Stimulated activated CD8-positive, alpha-beta memory T cell treated with anti-CD3 and anti-CD28 coated beads, Interleukin-4, amount 100 ng/mL, for 24 hours (primary cell): ENCODE measurements around the gene BAIAP2.

Experiments
- DNase-seq: peaks from one replicate; pipeline ENCODE4 v3.0.0-alpha.2; 2020; ENCODE audit warnings: low read depth

Gene BAIAP2

DNA sequence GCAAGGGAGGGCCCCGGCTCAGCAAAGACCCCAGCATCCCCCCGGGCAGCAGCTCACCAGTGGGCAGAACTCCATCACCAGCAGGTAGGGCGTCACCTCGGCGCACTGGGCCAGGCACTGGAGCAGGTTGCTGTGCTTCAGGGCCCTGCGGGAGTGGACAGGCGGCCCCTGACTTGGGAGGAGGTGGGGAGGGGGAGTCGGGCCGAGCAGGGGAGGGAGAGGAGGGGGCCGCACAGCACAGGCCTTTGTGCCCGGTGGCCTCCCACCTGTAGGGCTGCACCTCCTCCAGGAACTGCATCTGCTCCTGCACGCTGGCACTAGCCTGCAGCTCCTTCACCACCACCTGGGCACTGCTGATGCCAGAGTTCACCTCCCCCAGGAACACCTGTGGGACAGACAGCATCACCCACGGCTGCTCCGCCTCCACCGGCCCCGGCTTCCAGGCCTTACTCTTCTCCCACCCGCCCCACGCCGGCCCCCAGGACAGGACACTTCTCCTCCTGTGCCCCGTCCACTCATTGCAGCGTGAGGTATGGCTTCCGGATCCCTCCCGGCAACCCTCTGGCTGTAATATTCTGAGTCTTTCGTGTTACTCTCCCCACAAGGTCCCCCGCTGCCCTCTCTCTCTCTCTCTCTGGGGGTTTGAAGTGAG lies 92.7 kb downstream of the BAIAP2 start:
- DNase-seq = no peak

DNA sequence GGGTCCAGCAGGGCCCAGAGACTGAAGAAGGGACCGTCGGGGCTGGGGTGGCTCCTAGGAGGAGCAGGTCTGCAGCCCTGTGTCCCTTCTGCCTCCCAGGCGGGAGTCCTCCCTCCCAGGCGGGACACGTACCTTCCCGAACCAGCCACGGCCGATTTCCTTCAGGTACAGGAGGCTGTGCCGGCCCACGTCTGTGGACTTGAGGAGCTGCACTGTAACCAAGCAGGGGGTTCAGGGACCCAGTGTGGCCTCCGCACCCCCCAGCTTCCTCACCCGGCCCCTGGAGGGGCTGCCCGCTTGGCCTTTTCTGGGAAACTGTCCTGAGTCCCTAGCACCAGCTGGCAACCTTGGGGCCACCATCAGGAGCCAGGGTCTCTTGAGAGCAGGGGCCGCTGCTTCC lies 93.4 kb downstream of the BAIAP2 start:
- DNase-seq = no peak

DNA sequence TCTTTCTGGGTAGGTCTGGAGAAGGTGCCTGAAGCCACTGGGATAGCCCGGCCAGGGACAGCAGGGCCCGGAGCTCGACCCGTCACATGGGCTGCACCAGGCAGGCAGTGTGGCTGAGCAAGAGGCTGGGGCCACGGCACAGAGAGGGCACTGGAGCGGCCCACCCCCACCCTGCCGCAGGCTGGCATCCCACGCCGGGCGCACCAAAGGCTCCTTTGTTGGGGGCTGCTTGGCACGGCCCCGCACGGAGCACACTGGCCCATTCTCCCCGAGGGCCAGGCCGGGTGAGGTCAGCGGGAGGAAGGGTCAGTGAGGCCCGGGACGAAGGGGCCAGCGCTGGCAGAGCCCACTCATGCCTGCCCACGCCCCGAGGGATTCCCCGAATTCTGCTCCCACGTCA lies 93.8 kb downstream of the BAIAP2 start:
- no peak for DNase-seq

DNA sequence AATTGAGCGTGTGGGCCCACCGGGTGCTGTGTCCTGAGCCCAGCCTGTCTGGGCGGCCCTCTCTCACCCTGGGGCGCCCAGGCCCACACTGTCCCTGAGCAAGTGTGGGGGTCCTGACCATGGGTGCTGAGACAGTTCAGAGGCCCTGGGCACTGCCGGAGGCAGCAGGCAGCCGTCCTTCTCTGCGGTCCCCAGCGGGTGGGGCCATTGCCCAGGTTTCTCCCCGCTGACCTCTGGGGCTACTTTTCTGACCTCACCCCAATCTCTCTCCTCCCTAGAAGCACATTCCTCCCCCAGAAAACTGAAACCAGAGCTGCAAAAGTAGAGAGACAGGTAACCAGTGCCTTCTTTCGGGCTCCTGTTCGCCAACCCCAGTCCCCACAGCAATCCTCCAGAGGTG lies 94.3 kb downstream of the BAIAP2 start:
- DNase-seq = no peak

DNA sequence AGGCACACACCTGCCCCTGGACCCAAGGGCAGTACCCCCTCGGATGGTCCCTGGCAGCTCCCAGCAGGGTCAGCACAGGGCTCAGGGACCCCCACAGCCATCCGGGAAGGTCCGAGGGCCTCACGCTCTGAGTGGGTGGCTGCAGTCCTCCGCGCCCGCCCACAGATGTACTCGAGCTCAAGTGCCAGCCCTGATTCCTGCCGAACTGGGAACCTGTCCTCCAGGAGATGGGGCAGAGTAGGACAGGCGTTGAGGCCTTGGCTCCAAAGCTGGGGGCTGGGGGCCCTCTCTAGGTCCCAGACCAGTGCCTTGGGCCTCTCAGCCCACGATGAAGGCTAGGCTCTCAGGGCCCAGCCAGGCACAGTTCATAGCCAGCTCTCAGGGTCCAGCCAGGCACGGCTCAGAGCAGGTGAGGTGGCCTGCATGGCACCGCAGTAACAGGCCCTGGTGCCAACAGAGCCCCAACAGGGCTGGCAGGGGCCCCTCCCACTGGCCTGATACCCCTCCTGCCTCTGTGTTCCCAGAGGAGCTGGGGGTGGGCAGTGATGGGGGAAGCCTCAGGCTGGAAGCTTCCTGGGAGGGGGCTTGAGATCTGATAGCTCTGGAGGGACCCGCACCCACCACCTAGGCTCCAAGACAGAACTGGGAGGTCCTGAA lies 94.9 kb downstream of the BAIAP2 start:
- DNase-seq = no peak

DNA sequence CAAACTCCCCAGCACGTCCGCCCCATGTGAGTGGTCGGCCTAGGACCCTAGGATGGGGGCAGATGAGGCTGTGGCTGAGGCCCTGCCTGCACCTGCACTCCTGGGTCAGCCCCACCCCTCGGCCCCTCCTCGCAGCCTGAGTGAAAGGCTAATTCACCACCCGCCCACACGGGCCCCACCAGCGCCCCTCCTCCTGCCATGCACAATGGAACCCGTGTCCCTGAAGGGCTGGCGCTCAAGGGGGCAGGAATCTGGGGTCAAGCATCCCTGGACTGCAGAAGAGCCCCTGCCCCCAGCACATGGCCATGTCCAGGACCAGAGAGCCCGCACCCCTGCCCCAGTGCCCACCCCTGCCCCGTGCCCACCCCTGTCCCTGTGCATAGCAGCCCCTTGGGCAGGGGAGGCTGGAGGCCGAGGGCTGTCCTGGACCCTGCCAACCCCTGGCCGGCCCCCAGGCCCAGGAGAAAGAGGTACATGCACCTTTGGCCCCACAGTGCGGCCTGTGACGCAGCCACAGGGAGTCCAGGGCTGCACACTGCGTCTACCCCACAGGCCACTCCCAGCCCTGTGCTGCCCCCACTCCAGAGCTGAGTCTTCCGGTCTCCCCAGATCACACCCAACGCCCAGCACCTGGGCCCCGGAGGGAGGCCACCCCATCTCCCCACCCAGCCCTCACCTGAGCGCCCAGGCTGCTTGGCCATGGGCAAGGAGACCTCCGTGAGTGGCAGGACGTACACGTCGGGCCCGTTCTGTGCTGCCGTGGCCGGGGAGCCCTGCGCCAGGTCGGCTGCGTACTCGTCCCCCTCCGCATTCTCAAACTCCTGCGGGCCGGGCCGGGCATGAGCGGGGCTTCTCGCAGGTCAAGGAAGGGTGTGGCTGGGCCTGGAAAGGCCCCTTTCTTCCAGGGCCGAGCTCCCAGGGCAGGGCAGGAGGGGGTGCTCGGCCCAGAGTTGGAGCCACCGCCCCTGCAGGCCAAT lies 95.7 kb downstream of the BAIAP2 start:
- no peak for DNase-seq

DNA sequence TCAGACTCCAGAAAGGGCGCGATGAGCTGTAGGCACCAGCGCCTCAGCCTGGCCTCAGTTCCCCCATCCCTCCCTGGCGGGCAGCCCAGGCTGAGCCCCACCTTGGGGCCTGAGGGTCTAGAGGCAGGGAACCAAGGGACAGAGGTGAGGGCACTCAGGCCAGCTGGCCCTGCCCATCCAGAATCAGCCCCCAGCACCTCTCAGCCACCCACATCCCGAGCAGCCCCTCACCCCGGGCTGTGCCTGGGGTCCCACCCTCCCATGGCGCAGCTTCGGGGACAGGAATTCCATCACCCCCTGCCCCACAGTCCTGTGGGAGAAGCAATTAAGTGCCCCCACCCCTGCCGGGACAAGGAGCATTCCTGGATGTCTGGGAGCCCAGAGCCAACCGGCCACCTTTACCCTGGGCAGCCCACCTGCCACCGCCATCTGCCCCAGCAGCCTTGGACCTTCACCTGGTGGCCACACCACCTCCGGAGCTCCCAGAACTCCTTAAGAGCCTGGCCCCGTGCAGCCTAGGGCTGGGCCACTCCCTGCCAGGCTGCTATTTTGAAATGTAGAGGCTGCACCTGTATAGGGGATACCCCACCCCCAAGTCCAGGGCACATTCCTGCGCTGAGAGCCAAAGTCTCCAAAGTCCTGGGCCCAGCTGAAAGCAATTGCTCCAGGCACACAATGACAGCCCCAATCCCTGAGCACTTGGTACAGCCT lies 96.7 kb downstream of the BAIAP2 start:
- no peak for DNase-seq

DNA sequence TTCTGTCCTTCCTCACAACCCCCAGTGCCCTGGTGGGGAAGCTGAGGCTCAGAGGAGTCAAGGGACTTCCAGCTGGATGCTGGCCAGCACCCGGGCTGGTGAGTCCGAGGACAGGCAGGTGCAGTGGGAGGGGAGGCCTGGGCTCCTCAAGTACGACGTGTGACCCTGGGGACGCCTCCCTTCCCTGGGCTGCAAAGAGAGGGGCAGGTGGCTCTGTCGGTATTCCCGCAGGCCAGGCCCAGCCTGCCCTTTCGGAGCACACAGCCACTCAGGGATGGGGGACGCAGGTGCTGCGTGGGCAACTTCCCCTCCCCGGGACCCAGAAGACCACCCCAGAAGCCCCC lies 97.2 kb downstream of the BAIAP2 start:
- DNase-seq = no peak

DNA sequence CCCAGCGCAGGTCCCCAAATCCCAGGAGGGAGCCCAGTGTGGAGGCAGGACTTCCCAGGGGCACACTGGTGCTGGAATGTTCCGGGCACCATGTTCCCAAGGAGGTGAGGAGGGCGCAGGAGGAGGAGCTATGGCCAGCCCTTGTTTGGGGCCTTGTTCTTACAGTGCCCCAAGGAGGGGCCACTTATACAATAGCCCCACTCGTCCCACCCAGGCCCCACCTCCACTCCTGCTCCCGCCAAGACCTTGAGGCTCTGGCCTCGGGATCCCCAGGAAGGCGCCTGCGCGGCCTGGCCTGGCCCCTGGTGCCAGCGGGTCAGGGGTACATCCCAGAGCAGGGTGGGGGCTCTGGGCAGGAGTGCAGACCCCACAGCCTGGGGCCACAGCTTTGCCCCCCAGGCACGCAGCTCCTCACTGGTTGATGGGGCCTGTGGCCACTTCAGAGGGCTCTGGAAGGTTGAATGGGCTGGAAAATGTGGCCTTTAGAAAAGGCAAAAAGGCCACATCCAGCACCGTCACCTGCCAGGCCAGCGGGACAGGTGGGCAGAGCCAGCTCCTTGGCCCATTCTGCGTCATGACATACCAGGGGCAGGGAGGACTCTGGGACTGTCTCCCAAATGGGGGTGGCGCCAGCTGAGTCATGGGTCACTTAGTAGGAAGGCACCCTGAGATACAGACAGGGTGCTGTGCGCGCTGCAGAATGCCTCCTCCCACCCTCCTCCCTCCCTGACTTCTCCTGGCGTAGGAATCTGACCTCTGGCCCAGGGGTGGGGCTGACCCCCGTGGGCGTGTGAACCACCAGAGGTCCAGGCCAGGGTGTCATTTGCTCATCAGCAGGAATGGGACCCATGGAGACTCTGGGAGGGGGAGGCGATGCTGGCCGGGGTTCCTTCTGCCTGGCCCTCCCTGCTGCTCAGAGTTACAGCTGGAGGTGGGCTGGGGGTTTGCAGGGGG lies 98.1 kb downstream of the BAIAP2 start:
- DNase-seq = no peak

DNA sequence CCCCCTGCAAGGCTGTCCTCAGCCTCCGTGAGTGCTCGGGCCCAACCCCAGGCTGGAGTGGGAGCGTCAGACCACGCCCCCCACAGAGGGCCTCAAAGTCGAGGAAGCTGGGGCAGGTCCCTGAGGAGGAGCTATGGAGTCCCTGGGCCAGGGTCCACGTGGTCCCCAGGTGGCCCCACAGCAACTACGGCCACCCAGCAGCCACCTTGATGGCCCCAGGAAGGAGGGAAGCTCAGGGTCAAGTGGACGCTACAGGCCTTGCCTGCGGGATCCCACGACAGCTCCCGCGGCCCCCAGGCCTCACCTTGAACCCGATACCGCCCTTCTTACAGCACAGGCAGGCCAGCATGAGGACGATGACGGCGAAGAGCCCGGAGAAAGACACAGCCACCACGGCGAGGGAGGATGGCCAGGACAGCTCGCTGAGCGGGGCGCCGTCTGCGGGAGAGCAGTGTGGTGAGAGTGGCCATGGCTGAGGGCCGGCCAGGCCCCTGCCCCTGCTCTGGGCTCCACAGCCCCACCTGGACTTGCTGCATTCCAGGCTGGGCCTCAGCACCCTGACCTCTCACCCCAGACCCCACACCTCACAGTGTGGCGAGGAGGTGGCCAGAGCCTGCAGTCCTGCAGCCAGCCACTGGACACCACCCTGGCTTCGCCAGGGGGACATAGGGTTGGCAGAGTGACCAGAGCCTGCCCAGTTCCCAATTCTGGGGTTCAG lies 99.3 kb downstream of the BAIAP2 start:
- no peak for DNase-seq

DNA sequence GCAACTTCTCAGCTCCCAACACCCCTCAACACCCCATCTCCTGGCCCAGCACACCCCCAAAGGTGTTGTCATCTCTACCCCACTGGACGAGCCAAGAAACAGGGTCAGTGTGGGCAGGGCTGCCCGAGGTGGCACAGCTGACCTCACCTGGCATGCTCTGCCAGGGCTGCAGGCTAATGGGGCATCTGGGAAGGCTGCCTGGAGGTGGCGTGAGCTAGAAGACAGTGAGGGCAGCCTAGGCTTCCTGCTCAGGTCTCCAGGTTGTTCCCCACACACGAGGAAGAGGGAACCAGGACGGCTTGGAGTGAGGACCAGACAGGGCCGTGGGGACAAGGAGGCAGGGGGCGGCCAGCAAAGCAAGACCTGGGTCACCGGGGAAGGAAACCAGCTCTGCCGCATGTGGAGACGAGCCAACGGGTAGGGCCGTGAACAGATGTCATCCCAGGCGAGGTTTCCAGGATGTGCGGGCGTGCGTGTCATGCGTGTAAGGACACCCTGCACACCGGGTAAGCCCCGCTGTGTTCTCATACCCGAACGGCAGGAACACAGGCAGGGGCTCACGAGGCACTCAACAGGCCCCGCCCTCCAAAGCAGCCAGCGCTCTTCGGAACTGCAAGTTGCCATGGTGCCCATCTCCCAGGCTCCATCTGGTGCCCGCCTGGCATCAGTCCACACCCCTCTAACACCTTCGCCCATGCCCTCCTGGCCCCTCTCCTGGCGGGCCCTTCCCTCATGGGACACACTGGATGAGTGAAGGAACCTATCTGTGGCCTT lies 100.7 kb downstream of the BAIAP2 start:
- DNase-seq = no peak

DNA sequence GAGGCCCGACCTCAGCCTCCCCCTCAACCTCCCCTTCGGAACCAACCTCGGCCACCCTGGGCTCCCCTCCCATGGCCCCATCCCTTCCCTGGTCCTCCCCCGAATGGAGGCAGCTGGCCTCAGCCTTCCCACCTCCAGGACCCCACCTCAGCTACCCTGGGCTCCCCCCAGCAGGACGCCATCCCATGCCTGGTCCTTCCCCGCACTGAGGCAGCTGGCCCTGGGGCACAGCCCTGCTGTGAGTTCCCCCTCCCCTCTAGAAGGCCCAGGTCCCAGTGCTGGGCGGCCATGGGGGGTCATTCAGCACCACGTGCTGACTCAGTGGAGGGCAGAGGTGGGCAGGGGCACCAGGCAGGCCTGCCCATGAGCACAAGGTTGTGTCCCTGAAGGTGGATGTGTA lies 101.4 kb downstream of the BAIAP2 start:
- DNase-seq = no peak

DNA sequence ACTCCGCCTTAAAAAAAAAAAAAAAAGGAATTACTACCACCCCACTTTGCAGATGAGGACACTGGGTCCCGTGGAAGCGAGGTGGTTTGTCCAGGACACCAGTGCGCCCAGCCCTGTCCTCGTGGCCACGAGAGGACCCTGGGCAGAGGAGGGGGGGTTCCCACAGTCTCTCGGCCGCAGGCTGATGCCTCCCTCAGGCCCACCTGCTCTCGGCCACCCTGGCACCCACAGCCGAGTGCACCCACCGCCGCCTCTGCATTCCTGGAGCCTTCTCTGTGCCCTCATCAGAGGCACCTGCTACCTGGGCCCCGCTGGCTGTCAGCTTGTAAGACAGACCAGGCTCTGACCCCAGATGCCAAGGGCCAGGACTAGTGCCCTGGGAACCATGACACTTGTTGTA lies 102.3 kb downstream of the BAIAP2 start:
- no peak for DNase-seq

DNA sequence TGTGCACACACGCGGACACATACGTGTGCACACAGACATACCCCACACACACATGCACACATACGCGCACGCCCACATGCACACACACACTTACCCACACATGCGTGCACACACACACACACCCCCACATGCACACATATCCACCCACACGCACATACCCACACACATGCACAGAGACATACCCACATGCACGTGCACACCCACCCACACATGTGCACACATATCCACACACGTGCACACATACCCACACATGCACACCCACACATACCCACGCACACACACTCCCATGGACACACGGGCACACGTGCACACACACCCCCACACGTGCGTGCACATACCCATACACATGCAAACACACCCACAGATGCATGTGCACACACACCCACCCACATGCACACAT lies 103.1 kb downstream of the BAIAP2 start:
- DNase-seq = no peak

DNA sequence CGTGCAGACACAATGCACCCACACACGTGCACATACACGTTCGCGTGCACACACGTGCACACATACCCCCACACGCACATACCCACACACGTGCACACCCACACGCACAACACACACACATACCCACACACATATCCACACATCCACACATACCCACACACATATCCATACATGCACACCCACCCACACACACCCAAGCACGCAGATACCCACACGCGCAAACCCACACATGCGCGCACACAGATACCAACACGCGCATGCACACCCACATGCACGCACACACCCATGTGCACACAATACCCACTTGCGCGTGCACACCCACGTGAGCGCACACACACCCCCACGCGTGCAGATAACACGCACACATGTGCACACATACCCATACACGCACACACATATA lies 103.5 kb downstream of the BAIAP2 start:
- no peak for DNase-seq

DNA sequence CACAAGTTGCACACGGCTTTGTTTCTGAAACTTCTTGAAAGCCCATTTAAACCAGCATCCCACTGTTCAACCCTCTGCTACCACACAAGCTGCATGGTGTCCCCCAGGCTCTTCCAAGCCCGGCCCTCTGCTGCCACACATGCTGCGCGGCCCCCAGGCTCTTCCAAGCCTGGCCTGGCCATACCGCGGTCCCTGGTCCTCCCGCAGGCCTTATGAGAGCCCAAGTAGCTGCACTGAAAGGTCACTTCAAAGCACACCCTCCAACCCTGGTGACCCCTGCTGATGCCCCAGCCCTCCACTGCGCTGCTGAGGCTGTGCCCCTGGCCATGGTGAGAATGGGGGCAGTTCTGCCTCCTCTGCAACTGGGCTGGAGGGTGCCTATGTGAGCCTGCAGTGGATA lies 104.5 kb downstream of the BAIAP2 start:
- no peak for DNase-seq

DNA sequence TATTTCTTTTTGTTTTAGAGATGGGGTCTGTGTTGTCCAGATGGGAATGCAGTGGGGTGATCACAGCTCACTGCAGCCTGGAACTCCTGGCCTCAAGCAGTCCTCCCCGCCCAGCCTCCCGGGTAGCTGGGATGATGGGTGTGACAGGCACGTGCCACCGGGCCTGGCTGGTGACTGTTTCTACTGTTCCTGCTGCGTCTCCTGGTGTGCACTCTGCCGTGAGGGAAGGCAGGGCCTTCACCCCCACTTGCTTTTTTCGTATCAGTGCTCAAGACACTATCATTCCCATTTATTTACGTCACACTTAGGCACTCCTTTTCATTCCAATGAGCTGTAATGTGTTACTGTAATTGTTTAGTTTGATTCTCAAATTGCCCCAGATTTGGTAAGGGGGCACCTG lies 105.1 kb downstream of the BAIAP2 start:
- no peak for DNase-seq

DNA sequence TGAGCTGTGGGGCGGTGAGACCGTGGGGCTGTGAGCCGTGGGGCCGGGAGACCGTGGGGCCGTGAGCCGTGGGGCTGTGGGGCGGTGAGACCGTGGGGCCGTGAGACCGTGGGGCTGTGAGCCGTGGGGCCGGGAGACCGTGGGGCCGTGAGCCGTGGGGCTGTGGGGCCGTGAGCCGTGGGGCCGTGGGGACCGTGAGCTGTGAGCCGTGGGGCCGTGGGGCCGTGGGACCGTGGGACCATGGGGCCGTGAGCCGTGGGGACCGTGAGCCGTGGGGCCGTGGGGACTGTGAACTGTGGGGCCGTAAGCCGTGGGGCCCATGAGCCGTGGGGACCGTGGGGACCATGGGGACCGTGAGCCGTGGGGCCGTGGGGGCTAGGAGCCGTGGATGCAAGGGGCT lies 105.7 kb downstream of the BAIAP2 start:
- DNase-seq = no peak

DNA sequence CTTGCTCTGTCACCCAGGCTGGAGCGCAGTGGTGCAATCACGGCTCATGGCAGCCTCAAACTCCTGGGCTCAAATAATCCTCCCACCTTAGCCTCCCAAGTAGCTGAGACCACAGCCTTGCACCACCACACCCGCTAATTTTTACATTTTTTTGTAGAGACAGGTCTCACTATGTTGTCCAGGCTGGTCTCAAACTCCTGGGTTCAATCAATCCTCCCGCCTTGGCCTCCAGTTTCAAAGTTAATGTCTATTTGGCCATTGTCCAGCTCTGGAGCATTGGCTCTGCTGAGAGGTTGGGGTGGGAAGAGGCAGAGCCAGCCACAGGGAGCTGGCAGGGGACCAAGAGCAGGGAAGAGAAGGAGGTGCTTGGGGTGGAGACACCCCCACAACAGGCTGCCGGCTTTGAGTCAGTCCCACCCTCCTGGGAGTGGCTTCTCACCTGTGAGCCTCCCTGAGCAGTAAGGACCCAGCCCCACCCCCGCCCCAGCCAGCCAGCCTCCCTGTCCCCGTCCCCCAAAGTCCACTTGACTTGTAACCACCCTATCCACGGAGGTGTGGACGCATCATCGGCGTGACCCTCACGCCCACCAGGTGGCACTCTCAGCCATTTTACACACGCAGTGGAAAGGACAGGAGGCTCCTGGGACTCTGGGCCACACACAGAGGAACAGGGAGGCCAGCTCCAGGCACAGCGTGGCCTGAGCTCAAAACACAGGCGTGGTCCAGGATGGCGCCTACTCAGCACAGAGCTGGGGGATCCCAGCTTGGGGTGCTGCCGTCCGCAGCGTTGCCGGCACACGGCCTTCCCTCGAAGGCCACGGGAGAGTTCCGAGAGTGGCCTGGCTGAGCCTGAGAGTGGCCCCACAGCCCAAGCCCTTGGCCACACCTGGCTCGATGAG lies 107.6 kb downstream of the BAIAP2 start:
- peak; percentile 28 for DNase-seq
